Kidney (tissue), 14 donors: Measurements from ENCODE around the gene STAC2. TPM values are rescaled to one million over a fixed set of nuclear protein-coding genes. Genes with fewer than 3 reads are reported as not detected.

Source experiments
- DNase-seq, 5 donors: peaks; one replicate each; pipeline ENCODE4 v3.0.0-alpha.2; 2013 to 2020
- FAIRE-seq: peaks from 2 replicates; lab custom pipeline; 2012; peaks lifted over from hg19 to GRCh38; lab: Jason Lieb, UNC
- H3K27ac ChIP-seq, 2 donors: one replicate each; pipeline ENCODE4 v1.7.0; 2013; ENCODE audit warnings: low read depth in 2 of 2, low read length in 2 of 2, inconsistent platforms in 1 of 2
- H3K27me3 ChIP-seq: one replicate; pipeline ENCODE4 v1.7.1; 2013; ENCODE audit warnings: low read length, inconsistent platforms; ENCODE audit not compliant: control insufficient read depth, insufficient read depth
- H3K36me3 ChIP-seq, 3 donors: one replicate each; pipeline versions ENCODE4 v1.7.0 to v1.7.1; 2013; ENCODE audit warnings: low read length in 3 of 3, control low read depth in 1 of 3, inconsistent platforms in 1 of 3; ENCODE audit not compliant: insufficient read depth in 3 of 3, control insufficient read depth in 2 of 3
- H3K4me1 ChIP-seq, 3 donors: one replicate each; pipeline versions ENCODE4 v1.7.0 to v1.7.1; 2013; ENCODE audit warnings: low read length in 3 of 3, inconsistent platforms in 1 of 3, low read depth in 1 of 3; ENCODE audit not compliant: control insufficient read depth in 2 of 3, insufficient read depth in 2 of 3
- H3K4me3 ChIP-seq, 3 donors: one replicate each; pipeline versions ENCODE4 v1.7.0 to v1.8.1; 2013; ENCODE audit warnings: low read length in 3 of 3, control low read depth in 1 of 3, inconsistent platforms in 1 of 3
- H3K9ac ChIP-seq, 3 donors: one replicate each; pipeline versions ENCODE4 v1.7.0 to v1.7.1; 2013; ENCODE audit warnings: low read length in 3 of 3, control low read depth in 1 of 3, inconsistent platforms in 1 of 3
- H3K9me3 ChIP-seq, 3 donors: one replicate each; pipeline versions ENCODE4 v1.7.0 to v1.7.1; 2013; ENCODE audit warnings: low read length in 3 of 3, control low read depth in 1 of 3, inconsistent platforms in 1 of 3; ENCODE audit not compliant: control insufficient read depth in 2 of 3, insufficient read depth in 1 of 3
- CTCF ChIP-seq: IDR thresholded peaks from 3 replicates; pipeline ENCODE4 v1.5.1; 2012; ENCODE audit warnings: mild to moderate bottlenecking, moderate library complexity, borderline replicate concordance; ENCODE audit not compliant: insufficient read depth; ENCODE audit errors: extremely low read depth
- intact Hi-C: fragments of 100-400 bp; cut with DNase I; formaldehyde crosslinking; loops from one replicate; pipeline ENCODE4 v1.11.1; 2022
- polyA plus RNA-seq: library from polyadenylated mRNA; stranded (reverse); fragments of 350-450 nt; fragmentation: Illumina TruSeq; extraction: RNeasy Lipid Tissue Mini Kit (QIAGEN cat#74804); gene quantifications from one replicate; pipeline ENCODE4 v1.2.3, GENCODE V29; 2014; ENCODE audit warnings: low read depth, low replicate concordance; ENCODE audit not compliant: insufficient read depth
- total RNA-seq: library from RNA; stranded (reverse); fragmentation: NEBNext Ultra II Directional; extraction: Animal tissue kit (Norgen Biotek cat#: 25700); gene quantifications from one replicate; pipeline ENCODE4 v1.2.1, GENCODE V29; 2021
- donor health status: control.
- donor health status: control.
- donor health status: control.
- donor health status: control.
- donor health status: control.
- donor health status: DM: yes; HTN: yes; CAD: no.
- donor health status: Normal renal cell carcinoma (clear cell type).

STAC2 gene
- total and polyA plus RNA-seq, 2 donors from 2014 or later = 15.3 to 18.9 TPM

- Histone ChIP-seq H3K9me3 (no peaks in the 10 kb centered on the region), H3K4me1 (peaks cover 0 to 8% (median 0%) of the 10 kb centered on the region in 3 donors), H3K9ac (no peak overlapping the region), H3K4me3 (no peak overlapping the region), H3K27ac (no peak overlapping the region), H3K36me3 (no peaks in the 10 kb centered on the region), H3K27me3 (no peaks in the 10 kb centered on the region)
- FAIRE-seq (no peak), DNase-seq (no peak)
- TF ChIP-seq CTCF = no peak
- intact Hi-C loops = no loop called here
These were observed 63.8 kb downstream of the STAC2 start for GRCh38 chr17:39161962-39162361.

Other genes with a start within 250 kb of the STAC2 start
- gene PLXDC1, start 74.3 kb downstream of the STAC2 start, total RNA-seq = 11.1 TPM
- gene PLXDC1, start 74.3 kb downstream of the STAC2 start, polyA plus RNA-seq = 4.5 TPM
- gene ARL5C, start 59.8 kb downstream of the STAC2 start, total RNA-seq = not detected
- gene ARL5C, start 59.8 kb downstream of the STAC2 start, polyA plus RNA-seq = not detected
- gene CACNB1, start 28.3 kb downstream of the STAC2 start, total RNA-seq = 9.9 TPM
- 1.4 TPM for gene CACNB1, start 28.3 kb downstream of the STAC2 start, polyA plus RNA-seq
- gene RPL19, start 25.7 kb downstream of the STAC2 start, total RNA-seq = 1,460 TPM
- 2,512 TPM for gene RPL19, start 25.7 kb downstream of the STAC2 start, polyA plus RNA-seq
- gene FBXL20, start 175.7 kb upstream of the STAC2 start, total RNA-seq = 16.1 TPM
- 3.2 TPM for gene FBXL20, start 175.7 kb upstream of the STAC2 start, polyA plus RNA-seq
- gene MED1, start 225.3 kb upstream of the STAC2 start, total RNA-seq = 34.6 TPM
- 7.1 TPM for gene MED1, start 225.3 kb upstream of the STAC2 start, polyA plus RNA-seq
- 55.3 TPM for gene CDK12, start 235.5 kb upstream of the STAC2 start, total RNA-seq
- gene CDK12, start 235.5 kb upstream of the STAC2 start, polyA plus RNA-seq = 5.6 TPM